ENCODE measurements around the gene NOLC1.
A peak's percentile ranks its signal among the peaks of the same experiment; 100 is the strongest.

NOLC1 gene

GRCh38 chr10:102157224-102157623 is 5.0 kb downstream of the NOLC1 start:
- FAIRE-seq, result no peak

DNA sequence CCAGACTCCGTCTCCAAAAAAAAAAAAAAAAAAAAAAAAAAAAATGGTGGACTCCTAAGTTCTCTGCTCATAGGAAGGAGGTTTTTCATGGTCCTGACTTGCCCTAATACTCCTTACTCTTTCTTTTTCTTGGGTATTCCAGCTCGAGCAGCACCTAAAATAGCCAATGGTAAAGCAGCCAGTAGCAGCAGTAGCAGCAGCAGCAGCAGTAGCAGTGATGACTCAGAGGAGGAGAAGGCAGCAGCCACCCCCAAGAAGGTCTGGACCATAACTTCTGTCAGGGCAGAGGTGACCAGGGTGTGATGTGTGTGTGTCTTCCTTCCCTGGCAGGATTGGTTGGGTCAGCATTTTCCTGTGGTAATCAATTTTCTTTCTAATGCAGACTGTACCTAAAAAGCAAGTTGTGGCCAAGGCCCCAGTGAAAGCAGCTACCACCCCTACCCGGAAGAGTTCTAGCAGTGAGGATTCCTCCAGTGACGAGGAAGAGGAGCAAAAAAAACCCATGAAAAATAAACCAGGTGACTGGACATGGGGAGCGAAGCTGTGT is 6.9 kb downstream of the NOLC1 start:
- no peak for FAIRE-seq

- FAIRE-seq, result no peak
Measured at GRCh38 chr10:102159831-102160230, 7.6 kb downstream of the NOLC1 start.

DNA sequence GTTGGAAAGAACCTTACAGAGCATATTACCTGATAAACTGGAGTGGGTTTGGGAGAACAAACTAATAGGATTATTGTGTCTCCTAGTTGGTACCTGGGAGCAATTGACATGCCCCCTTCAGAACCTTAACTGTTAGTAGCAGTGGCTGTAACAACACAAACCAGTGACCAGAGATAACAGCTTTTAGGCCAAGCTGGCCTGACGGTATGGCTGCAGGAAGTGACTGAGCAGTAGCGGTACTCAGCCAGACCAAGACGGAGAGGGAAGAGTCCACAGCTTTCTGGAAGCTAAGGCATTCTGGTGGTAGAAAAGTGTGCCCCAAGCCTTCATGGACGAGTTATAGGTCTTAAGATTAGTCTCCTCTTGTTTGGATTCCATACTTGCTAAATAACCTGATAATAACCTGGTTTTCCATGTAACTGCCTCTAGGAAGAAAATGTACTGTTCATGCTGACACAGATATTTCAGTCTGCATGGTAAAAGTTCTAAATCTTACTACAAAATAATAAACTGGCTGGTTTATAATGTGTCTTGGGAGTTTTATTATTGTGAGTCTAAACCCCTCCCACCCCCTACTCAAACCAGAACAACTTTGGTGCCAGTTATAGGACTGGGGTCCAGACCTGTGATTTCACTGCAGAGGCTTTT is 11.3 kb downstream of the NOLC1 start:
- FAIRE-seq, result no peak

GRCh38 chr10:102167861-102168260 is 15.7 kb downstream of the NOLC1 start:
- FAIRE-seq, result no peak

DNA sequence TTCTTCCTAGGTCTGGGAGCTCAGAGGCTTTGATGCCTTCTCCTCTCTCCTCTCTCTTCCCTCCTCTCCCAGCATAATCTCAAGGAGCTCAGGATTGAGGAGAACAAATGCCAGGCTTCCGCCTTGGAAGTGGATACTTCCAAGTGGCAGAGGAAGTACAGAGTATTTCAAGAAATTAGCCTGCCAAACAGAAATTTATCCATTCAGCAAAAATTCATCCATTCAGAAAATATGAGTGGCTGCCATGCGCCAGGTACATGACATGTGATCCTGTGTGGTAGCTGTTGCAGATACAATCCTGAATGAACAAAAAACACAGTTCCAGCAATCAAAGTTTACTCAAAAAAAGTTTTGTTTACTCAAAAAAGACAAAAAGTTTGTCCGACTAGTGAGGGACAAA is 18.4 kb downstream of the NOLC1 start:
- FAIRE-seq, result no peak

DNA sequence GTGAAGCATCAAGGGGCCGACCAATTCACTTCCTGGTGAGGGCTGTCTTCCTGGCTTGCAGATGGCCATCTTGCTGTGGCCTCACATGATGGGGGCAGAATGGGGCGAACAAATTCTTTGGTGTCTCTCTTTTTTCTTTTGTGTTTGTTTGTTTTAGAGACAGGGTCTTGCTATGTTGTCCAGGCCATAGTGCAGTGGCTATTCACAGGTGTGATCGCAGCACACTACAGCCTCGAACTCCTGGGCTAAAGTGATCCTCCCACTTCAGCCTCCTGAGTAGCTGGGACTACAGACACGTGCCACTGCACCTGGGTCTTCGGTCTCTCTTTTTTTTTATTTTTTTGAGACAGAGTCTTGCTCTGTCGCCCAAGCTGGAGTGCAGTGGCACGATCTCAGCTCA is 20.1 kb downstream of the NOLC1 start:
- no peak for FAIRE-seq

DNA sequence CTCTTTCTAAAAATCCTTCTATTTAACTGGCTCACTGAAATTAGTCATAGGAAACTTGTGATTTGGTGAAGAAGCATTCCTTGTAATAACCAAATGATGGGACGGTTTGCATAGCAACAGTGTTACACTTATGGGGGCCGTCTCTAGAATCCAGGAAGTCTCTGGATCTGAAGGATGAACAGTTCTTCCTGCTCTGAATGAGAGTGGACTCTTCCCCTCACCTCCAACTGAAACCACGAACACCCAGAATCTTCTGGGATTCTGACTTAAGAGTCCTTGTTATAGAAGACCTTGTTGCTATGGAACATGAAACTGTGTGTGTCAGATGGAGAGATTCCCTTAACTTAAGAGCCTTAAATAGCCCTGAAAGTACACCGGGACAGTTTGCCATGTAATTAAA is 23.2 kb downstream of the NOLC1 start:
- FAIRE-seq, result no peak

DNA sequence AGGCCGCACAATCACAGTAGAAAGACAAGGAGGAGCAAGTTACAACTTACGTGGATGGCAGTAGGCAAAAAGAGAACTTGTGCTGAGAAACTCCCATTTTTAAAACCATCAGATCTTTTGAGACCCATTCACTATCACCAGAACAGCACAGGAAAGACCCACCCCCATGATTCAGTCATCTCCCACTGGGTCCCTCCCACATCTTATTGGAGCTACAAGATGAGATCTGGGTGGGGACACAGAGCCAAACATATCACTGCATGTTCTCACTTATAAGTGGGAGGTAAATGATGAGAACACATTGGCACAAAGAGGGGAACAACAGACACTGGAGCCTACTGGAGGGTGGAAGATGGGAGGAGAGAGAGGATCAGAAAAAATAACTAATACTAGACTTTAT is 32.4 kb downstream of the NOLC1 start:
- no peak for FAIRE-seq

DNA sequence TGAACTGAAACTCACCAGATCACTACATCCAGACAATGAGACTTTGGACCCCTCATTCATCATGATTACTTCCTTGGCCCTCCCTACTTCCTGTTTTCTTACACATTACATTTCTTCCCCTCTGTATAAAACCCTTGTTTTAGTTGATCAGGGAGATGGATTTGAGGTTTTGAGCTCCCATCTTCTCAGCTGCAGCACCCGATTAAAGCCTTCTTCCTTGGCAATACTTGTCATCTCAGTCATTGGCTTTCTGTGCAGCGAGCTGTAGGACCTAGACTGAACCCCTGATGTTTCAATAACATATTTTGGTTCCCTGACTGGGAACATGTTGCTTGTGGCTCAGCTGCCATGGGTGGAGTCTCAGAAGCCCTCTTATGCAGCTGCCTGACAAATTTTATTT is 33.1 kb downstream of the NOLC1 start:
- FAIRE-seq, result no peak

- FAIRE-seq, result no peak
Measured at GRCh38 chr10:102185811-102186527, 33.8 kb downstream of the NOLC1 start.

DNA sequence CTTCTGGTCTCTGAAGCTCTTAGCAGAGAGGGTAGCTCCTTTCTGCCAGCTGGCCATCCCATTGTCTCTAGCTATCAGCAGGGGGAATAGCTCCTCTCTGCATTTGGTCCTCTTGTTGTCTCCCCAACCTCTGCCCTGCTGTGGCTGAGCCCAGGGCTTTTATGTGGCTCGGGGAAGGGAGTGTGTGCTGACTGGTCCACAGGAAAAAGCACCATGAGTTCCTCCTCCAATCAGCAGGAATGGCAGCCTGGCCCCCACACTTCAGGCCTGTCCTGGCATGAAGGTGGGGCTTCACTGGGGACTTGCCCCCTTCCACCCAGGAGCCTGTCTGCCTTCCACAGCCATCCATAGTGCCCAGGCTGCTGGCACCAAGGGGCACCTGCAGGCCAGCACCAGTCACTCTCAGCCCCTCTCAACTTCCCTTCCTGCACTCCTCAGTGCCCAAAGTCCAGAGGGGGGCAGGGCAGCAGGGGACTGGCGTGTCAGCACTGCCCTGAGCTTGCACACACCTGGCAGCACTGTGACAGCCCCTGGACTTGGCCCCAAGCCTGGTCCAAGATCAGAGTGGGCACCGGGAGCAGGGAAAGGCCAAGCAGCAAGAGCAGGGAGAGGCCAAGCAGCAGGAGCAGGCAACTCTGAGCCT is 36.2 kb downstream of the NOLC1 start:
- no peak for FAIRE-seq

DNA sequence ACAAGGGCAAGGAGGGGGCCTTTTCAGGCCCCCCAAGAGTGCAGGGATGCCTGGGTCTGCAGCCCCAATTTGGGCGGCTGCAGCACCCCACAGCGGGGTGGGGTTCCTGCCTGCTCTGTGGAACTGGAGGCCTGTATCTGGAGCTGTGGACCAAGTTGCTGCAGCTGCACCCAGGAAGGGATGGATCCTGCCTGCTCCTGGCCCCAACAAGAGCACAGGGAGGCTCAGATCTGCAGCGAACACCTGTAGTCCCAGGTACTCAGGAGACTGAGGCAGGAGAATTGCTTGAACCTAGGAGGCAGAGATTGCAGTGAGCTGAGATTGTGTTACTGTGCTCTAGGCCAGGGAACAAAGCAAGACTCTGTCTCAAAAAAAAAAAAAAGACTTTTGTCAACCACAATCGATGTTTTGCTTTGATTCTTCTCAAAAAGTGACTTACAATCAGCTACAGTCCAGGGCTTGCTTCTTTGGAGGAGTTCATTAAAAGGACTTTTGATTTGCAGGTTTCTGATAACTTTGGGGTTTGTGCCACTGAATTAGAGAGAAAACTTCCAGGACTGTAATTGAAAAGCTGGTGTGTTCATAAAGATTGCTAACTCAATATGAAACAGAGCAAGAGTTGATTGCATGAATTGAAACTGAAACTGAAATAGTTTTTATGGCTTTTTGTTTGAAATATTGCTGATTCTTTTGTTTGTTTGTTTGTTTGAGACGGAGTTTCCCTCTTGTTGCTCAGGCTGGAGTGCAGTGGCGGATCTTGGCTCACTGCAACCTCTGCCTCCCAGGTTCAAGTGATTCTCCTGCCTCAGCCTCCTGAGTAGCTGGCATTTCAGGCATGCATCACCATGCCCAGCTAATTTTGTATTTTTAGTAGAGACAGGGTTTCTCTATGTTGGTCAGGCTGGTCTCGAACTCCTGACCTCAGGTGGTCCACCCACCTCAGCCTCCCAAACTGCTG is 37.0 kb downstream of the NOLC1 start:
- FAIRE-seq, result peak; percentile 79

GRCh38 chr10:102191956-102192355 is 39.8 kb downstream of the NOLC1 start:
- FAIRE-seq, result no peak

DNA sequence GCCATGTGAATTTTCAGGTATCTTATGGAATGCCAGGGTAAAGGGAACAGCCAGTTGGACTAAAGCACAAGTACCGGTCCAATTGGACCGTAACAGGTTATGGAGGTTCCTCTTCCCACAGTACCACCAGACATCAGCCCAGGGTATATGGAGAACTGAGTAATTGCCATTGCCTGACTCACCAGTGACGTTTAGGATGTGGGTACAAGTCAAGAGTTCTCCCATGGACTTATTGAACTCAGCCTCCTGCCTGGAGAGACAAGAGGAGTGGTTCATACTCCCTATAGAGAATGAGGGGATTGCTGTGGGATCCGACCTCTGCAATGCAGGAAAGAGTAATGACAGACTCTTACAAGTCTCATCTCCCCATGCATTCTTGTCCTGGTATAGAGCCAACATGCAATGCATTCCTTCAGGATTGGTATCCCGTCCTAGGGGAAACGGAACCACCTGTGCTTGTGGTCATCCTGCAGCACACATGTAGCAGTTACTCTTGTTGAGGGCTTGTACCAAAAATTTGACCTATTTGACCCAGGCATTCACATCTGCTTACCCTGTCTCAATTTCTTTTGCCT is 43.2 kb downstream of the NOLC1 start:
- FAIRE-seq, result no peak

DNA sequence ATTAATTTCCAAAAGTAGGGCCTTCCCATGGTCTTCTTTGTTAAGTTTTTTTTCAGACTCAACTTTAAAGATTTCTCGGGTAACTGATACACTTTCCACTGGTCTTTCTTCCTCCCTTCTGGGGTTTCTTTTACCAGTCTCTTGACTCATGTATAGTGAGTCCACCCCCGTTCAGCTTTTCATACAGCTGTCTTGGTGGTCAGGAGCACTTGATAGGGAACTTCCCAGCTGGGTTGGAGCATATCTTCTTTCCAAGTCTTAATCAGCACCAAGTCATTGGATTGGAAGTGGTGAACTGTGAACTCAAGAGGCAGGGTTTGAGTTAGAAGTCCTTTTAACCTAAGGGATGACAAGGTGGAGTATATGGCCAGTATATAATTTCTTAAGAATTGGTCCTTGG is 44.7 kb downstream of the NOLC1 start:
- no peak for FAIRE-seq

- no peak for FAIRE-seq
Measured at GRCh38 chr10:102198027-102198426, 45.8 kb downstream of the NOLC1 start.

GRCh38 chr10:102200751-102201640 is 48.8 kb downstream of the NOLC1 start:
- no peak for FAIRE-seq

DNA sequence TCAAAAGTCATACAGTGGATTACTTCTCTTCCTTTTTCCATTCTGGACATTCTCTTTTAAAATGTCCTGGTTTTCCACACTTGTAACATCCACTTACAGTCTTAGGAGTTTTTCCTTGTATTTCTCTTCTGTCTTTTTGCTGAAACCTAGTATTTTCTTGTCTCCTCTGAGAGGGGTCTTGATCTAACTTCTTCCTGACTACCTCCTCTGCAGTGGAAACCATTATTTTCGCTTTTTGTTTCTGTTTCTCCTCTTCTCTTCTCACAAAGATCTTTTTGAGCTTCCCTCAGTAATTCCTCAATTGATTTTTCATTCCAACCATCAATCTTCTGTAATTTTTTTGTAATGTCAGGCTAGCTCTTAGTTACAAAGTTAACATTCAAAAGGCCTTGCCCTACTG is 50.2 kb downstream of the NOLC1 start:
- FAIRE-seq, result no peak

- FAIRE-seq, result no peak
Measured at GRCh38 chr10:102208311-102209035, 56.3 kb downstream of the NOLC1 start.
